HG03045 (cell line): ENCODE results near the gene SLC4A4.

Source experiments
- ATAC-seq: cut with Tn5 transposase; IDR thresholded peaks from one replicate; pipeline ENCODE4 v1.9.1; 2021; ENCODE audit warnings: mild to moderate bottlenecking, moderate library complexity; ENCODE audit not compliant: unreplicated experiment

The SLC4A4 gene

DNA sequence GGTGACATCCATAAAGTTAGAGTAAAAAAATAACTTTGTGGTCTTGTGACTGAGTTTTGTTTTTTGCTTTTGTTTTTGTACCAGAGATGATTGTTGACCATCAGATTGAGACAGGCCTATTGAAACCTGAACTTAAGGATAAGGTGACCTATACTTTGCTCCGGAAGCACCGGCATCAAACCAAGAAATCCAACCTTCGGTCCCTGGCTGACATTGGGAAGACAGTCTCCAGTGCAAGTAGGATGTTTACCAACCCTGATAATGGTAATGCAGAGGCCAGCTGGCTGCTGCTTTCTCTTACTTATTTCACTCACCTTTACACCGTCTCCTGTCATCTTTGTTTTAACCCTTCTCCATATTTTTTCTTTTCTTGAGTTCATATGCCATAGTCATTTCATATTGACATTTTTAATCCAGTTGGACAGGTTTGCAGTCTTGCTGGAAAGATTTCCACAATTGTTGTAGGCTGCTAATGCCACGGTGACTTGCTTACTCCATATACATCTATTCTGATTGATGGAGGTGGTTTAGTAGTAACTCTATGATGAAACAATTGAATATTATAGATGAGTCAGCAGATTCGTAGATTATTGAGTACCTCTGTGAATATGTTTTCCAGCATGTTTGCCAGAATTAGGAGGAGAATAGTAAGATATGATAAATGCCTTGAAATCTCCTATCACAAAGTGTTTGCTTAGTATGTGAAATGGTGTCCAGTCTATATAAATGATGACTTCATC is 18.3 kb downstream of the SLC4A4 start:
- ATAC-seq, result no peak

DNA sequence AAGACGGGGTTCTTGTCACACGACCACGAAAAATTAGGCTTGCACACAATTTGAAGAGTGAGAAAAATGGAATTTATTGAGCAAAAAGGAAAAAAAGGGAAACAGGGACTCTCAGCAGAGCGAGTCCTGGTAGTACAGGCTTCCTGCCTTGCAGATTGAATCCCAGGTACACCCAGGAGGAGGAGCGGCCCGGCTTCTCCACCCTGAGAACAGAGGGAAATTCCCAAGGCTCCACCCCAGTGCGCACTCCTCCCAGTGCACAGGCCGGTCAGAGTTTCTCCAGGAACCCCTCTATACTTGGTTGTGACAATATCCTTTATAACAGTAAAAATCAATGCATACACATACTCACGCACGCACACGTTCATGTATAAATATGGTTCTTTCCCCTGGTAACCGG is 22.0 kb downstream of the SLC4A4 start:
- no peak for ATAC-seq

DNA sequence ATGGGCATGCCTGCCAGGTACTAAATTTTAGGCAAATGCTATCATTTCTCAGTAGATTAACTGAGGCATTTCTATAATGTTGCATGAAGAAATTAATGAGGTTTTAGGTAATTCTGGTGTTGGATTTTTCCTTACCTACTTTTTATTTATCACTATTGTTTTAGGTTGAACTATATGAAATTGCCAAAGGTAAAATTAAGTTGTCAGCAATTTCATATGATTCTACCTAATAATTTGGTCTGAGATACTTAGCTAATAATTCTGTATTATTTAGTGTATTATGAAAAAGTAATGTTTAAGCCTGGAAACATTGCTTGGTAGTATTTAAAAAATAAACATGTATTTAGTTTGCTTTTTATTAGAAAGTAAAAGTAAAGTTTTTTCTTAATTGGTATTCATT is 22.7 kb downstream of the SLC4A4 start:
- no peak for ATAC-seq

DNA sequence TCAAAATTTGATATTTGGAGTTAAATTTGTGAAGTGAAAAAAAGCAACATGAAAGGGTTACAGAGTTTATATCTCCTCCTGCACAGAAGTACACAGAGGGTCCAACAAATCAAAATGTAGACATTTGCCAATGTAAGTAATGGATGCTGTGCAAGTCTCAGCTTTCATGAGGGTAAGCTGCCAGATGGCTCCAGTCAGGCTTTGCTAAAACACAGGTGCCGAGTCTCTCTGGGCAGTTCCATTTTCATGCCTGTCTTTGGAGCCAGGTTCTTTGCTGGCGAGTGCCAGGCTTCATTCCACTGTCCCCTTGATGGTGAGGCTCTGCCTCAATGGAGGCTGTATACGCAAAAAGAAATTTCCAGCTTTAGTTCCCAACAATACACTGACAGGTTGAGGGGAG is 27.9 kb downstream of the SLC4A4 start:
- no peak for ATAC-seq

DNA sequence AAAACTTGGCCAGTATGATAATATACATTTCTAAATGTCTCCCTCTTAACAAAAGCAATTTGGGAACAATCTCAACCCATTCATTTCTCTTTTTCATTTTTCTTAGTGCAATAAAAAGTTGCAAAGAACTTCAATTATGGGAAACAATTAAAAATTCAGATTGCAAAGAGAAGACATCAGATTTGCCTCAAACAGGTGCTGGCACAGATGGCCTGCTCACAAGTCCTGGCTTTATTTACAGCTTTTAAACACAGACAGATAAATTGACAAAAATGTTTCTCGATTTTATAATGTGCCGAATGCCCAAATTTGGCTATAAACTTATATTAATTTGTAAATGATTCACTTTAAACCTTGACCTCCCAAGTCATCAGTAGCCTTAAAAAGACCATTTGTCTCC is 28.7 kb downstream of the SLC4A4 start:
- ATAC-seq, result no peak

DNA sequence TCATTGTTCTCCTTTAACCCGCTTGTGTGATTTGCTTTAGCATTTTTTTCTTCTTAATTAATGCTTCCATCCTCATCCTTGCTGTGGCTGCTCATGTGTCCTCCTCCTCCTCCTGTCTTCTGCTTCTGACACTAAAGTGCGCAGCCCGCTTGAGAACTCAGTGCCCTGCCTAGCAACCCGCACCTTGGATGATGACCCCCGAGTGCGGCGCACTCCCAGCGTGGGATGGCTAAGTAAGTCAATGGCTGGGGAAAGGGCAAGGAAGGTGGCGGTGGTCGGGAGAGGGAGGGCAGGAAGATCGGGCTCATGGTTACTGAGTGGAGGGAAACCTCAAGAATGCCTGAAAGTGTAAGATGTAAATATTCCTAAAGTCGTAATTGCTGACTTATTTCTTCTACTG is 30.1 kb downstream of the SLC4A4 start:
- no peak for ATAC-seq

DNA sequence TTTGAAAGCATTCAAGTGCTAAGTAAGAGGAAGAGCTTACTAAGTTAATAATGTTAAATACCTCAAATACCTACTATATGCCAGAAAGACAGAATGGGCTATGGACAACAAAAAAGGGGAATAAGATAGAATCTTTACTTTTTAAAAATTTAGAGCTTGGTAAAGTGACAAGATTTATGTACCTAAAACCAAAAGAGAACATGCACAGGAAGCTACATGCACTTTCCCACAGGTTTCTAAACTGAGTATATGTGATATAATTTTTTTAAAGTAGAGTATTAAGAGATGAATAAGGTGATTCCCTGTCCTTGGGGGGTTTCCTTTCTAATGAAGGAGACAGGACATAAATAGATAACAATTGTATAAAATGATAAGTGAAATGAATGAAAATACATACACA is 30.7 kb downstream of the SLC4A4 start:
- no peak for ATAC-seq

DNA sequence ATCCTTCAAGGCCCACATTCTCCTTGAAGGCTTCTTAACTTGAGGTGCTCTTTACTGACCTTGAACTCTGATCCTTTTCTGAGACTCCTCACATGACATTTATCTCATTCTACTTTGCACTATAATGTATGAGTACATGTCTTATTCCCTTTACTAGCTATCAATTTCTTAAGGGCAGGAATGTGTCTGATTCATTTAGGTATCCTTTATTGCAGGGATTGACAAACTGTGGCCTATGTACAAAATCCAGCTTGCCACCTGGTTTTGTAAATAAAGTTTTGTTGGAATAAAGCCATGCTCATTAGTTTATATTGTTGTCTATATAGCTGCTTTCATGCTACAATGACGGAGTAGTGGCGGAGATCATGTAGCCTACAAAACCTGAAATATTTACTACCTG is 36.7 kb downstream of the SLC4A4 start:
- ATAC-seq, result no peak

DNA sequence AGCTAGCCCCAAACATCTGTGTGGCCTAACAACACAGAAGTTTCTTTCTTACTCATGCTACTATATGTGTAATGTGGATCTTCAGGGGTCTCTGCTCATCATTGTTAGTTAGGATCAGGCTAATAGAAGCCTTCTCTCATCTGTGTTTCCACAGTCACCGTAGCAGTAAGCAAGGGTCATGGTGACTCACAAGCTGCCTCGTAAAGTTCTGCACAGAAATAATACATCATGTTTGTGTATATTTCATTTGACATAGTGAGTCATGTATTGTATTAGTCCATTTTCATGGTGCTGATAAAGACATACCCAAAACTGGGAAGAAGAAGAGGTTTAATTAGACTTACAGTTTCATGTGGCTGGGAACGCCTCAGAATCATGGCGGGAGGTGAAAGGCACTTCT is 38.7 kb downstream of the SLC4A4 start:
- no peak for ATAC-seq

DNA sequence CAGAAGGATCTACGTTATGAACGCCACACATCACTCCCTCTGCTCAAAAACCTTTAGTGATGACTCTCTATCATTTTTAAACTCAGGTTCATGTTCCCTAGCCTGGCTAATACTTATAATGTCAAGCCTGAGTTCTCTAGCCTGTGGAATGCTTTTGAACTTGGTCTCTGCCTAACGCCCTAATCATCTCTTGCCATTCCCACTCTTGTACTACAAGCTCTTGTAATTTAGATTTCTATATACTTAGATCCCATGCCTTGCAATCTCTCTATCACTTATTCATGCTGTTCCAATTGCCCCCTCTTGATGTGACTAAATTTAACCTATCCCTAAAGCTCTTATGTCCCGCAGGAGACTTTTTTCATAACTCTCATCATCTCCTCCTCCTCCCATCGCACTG is 40.3 kb downstream of the SLC4A4 start:
- ATAC-seq, result no peak

DNA sequence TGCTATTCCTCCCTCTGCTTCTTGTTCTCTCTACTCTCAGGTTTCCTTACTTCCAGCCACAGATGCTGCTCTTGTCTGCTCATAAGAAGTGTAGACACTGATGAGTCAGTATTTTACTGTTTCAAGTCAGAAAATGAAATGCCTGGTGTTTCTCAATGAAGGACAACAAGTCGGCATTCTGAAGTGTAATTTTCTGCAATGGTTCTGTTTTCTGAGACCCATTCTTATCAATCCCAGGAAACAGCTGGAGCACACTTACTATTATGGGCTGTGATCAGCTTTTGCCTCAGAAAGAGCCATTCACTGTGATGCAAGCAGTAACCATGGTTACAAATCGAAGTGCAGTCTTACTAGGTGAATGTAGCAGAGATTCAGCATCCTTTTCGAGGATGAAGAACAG is 42.0 kb downstream of the SLC4A4 start:
- ATAC-seq, result no peak

DNA sequence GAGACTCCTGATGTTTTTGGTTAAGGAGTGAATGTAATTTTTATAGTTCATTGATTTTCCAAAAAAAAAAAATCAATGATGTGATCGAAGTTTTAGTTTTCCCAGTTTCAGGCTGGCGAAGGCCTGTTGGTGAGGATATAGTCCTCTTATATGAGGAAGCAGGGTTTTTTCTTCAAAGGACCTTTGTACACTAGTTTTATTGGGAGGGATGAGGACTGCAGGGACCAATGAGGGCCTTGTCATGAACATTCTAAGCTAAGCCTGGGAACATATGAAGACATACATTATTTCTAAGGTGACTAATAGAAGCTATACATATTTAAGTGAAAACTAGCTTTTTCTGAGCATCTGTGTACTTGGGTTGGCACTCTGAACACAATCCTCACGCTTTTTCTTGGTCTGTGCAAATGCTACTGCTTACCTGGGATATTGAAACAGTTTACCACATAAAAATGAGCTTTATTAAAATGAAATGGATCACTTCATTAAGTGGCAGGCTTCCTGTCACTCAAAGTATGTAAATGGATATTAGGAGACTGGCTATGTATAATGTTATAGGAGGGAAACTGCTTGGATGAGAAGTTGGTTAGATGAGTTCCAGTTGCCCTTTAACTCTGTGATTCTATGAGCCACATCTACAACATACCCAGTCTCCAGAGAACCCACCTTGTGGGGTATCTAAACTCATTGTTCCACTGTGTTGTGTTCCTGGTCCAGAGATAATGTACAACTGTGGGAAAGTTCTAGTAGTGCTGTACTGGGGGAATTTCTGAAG is 43.5 kb downstream of the SLC4A4 start:
- no peak for ATAC-seq

DNA sequence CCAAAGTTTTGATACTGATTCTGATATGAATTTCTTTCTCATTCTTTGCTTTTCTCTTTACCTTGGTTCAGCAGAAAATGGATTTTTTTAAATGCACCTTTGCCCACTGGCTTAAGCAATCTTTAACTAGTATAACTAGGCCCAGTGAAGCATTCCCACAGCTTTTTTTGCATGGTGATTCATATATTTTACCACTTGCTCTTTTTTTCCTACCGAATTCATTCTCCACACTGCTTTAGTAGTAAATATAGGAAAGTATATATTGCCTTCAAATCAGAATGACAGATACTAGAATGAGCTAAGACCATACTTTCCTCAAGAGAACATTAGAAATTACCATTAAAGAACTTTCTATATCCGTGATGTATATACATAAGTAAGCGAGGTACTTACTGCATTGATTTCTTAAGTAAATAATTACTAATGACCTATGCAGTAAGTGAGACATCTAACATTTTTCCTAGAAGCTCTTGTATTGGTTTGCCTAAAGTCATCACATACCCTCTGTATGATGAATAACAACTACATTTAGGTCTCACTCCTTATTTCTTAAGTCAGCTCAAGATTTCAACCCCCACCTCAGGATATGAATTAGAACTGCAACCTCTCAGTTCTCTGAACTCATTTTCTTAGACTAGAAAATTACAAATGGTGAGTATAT is 44.2 kb downstream of the SLC4A4 start:
- ATAC-seq, result no peak

DNA sequence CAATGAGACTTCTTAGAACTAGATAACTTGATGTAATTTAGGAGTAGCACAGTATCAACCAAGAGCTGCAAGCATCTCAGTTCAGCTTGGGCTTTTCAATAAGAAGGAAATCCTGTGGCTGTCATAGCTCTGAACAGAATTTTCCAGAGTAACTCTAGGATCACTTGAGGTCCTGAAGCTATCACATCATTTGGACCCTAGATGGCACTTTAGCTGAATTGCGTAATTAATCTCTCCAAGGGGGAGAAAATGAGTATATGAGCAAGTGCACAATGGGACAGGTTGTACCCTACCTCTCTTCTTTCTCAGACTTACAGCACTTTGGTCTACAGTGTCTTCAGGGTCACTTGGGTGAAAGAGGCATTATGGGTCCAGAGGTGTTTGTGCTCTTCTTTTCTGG is 45.2 kb downstream of the SLC4A4 start:
- ATAC-seq, result no peak

DNA sequence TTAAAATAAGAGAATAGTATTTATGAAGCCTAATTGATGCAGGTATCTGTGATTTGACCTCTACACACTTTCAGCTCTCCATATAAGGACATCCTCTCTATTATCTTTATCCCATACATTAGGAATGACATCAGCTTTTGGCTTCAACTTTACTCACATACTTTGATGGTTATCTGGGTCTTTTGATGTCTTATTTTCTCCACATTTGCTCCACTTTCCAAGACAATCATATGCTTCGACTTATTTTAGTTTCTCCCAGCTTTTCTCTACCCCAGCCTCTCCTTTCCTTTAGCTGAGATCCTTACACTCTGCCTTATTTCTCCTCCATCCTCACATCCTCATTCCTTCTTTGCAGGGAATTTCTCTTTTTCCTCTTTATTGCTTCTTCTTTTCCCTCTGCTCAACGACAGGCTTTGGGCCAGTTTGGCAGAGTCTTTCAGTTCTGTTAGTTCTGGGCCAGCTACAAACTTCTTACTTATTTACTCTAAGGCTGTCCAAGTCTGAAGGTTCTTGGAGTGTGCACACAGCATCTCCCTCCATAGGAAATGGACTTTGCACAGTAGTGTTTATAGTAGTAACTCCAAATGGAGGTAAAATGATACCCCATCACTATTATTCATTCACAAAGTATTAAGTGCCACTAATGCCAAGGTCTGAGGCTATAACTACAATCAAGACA is 50.5 kb downstream of the SLC4A4 start:
- ATAC-seq, result no peak

DNA sequence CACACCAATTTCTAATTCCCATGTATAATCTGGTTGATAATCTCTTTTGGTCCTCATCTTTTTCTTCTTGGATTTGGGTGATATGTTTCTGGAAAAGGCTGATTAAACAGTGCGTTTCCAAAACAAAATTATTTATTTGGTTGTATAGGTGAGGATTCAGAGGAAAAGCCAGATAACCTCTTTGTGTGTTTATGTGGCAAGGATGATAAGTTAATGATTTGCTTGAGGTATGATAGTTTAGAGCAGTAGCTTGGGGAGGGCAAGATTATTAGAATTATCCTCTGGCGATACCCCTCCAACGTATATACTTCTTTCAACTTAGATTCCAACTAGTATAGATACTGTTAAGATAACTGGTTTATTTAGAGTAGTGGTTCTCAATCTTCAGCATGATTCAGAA is 53.3 kb downstream of the SLC4A4 start:
- ATAC-seq, result no peak

DNA sequence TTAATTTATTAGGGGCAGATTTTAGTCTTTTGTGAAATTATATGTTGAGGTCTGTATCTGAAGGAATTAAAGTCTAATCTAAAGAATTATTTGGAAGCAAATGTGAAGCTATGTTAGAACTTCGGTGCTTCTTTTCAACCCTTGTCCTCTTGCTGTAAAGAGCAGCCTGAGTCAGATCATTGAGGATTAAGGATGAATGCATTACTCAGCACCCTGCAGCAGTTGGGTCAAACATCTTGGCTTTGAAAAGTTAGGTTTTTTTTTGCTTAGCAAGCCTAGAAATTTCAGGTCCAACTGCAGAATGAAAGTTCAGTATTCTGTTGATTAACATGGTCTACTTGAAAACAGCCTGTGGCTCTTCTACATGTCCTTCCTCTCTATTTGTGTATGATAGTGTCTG is 57.6 kb downstream of the SLC4A4 start:
- ATAC-seq, result no peak

DNA sequence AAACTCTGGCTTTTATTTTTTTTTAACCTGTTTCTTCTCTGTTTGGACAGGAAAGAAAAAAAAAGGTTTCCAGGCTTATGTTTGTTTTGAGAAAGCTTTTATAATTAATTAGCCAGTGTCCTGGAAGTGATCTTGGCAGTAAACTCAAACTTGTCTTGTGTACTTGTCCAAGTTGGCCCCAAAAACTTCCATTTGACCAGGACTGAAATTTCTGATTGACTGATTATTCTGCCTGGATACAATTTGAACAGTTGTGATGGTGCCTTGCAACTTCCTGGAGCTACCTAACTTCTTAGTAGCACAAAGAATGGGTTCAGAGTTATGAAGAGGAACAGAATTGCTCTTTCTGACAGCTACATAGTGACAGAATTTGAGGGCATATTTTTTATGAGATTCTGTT is 62.0 kb downstream of the SLC4A4 start:
- ATAC-seq, result no peak

DNA sequence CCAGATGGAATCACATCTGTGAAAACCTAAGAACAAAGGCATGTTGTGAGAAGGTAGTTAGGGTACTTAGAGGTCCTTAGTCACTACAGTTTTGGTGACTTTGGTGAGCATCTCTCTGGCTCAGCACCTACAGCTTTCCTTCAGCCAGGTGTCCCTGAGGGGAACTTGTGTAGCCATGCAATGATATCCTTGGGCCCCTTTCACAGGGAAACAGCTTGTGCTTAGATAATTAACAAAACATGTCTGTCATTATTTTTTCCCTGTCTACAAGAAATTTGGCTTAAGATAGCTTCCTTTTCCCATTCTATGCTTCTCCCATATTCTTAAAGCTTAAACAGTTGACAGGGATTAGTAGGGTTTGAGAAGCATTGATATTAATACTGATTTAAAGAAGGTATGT is 63.8 kb downstream of the SLC4A4 start:
- no peak for ATAC-seq

DNA sequence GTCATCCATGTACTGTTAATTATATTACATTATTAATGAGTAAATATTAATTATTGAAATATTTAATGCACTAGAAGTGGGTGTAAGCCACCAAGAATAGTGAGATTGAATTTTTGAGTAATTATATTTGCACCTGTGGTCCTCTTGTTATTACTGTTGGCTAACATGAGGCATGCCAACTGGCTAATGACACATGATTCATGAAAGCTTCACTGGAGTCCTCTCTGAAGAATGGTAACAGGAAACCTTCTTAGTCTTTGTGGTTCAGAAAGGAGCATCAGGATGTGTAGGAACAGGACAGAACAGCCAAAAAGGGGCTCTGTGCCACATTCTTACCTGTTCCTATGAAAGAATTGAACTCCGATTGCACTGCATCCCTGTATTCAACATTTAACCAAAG is 65.2 kb downstream of the SLC4A4 start:
- no peak for ATAC-seq

DNA sequence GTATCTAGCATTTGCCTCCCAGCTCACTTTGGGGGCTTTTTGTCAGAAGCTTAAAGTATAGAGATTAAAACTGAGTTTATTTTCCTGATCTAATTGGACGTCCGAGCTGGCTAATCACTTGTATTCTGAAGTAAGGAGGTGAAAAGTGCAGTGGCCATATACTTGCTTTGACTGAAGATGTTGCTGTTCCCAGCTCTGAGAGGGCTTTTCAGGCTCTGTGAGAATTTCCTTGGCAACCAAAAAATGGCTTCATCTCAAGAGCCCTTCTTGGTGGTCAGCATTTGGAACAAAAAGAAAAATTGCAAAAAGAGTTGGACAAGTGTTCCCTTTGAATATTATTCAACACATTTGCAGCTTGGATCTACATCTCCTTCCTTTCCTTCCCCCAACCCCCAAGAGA is 67.0 kb downstream of the SLC4A4 start:
- no peak for ATAC-seq
